Hematopoietic multipotent progenitor cell treated with erythropoietin and hydrocortisone succinate and interleukin-3 and kit ligand, for 4 days (in vitro differentiated cells): Measurements from ENCODE around the gene CWC27.

Experiments
- DNase-seq: peaks from one replicate; pipeline ENCODE4 v3.0.0-alpha.2; 2015

The CWC27 gene

DNA sequence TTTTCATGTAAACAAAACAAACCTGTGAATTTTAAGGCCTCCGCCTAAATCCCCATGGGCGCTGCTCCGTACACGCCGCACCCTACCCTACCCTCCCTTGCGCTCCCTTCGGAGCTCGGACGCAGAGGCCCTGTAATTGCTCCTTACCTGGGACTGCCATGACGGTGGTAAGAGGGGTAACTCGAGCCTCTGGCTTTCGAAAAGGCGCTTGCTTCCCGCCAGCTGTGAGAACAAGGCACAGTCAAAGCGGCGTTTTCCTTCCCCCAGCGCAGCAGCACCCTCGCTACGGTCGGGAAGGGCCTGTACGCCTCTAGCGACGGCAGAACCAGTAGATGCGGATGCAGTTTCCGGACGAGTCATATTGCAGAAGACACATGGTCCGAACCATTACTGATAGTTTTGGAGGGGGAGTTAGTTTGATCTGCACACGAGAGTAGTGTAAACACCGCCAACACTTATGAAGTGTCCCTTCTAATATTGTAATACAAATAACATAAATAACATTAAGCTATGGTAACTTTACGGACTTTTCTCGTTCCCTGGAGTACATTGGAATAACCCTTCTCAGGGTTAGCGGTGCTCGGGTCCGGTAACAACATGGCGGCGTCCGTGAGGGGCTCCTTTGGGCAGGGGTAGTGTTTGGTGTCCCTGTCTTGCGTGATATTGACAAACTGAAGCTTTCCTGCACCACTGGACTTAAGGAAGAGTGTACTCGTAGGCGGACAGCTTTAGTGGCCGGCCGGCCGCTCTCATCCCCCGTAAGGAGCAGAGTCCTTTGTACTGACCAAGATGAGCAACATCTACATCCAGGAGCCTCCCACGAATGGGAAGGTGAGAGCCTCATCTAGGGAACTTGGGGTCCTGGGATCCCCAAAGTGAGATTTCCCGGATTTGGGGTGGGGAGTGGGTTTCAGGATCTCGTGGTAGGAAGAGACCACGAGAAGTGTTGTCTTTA lies at the start of gene CWC27, which contains the start of gene SREK1IP1:
CWC27 (plus strand) TSS at position 573 of the 955 bp plus-strand sequence; CDS start at position 790, 217 bp downstream.
SREK1IP1 (minus strand) TSS at position 334 of the 955 bp plus-strand sequence; CDS start at position 160, 174 bp downstream.
- DNase-seq = peak; percentile 95

GRCh38 chr5:64722588-64722987 lies 46.1 kb upstream of the CWC27 start:
- no peak for DNase-seq

- no peak for DNase-seq
Observed at GRCh38 chr5:64727150-64727549, 41.6 kb upstream of the CWC27 start.

DNA sequence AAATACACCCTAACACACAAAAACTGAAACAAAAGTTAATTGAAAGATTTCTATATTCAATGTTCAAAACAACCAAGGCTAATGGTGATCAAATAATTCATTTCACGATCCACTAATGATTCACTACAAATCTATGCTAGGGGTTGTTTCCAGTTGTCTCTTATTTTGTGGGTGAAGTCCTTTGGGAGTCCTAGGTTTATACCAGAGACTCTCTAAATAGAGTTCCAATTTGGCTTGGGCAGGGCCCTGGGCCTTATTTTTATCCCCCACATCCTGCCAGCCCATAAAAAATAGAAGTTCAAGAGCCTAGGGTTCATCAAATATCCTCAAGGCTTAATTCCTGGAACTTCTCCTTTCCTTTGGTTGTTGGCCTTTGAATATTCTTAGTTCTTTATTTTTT lies 26.3 kb upstream of the CWC27 start:
- no peak for DNase-seq

- DNase-seq = no peak
Observed at GRCh38 chr5:64742821-64743220, 25.9 kb upstream of the CWC27 start.

DNA sequence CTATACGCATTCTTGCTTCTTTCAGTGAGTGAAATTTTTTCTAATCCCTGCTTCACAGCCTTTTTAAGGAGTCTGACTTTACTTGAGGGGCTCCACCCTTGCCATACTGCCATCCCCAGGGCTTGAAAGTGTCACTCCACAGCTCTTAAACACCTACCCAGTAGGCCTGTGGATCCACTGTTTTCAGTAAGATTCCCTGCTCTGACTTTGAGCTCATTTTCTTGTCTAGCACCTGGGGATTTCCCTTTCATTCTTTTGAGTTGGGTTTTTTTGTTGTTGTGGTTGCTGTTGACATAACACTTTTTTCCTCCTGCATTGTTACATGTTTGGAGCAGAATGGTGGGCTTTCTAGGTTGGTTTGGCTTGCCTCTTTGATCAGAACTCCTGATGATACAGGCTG lies 23.8 kb upstream of the CWC27 start:
- DNase-seq = no peak

GRCh38 chr5:64746446-64746845 lies 22.3 kb upstream of the CWC27 start:
- DNase-seq = no peak

DNA sequence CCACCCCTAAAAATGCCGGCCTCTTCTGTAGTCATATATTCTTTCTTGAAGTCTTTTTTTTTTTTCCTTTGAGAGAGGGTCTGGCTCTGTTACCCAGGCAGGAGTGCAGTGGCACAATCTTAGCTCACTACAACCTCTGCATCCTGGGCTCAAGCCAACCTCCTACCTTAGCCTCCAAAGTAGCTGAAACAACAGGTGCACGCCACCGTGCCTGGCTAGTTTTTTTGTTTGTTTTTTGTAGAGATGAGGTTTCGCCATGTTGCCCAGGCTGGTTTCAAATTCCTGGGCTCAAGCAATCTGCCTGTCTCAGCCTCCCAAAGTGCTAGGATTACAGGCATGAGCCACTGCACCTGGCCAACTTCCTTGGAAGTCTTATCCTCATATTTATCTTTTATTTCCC lies 19.3 kb upstream of the CWC27 start:
- no peak for DNase-seq

- DNase-seq = no peak
Observed at GRCh38 chr5:64754066-64754465, 14.7 kb upstream of the CWC27 start.

DNA sequence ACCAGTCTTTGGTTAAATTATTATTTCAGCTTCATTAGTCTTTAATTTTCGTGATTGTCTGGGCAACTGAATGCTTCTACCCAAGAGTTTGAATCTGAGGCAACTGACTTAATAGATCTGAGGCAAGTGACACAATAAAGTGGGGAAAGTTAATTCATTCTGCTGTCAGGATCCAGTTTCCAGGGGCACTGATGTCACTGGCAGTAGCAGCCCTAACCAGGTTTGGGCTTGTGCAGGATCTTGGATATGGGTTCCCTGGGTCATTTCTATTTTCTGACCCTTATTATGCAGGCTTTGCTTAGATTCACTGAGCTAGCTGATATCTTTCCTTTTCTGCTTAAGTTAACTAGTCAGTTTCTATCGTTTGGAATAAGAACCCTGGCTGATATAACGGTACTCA lies 9.8 kb upstream of the CWC27 start:
- DNase-seq = no peak

GRCh38 chr5:64759960-64760660 lies 8.6 kb upstream of the CWC27 start:
- peak; percentile 75 for DNase-seq

DNA sequence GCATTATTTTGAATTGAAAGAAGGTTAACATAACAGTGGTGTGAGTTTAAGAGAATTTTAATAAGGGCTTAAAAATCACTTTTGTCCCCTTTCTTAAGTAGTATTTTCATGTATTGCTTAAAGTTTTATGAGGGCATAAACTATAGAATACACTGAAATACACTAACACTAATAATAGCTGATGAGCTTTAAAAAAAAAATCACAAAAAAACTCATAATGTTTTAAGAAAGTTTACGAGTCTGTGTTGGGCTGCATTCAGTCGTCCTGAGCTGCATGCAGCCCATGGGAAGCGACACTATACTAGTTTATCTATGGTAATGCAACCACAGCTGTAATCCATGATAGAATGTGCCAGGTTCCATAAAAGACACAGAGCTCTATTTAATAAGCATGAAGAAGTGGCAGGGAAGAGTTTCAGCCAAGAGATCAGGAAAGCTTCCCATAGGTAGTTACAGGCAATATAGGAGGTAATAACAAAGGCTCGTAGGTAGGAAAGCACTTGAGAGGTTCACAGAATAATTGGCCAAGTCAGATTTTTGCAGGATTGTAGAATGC lies 4.7 kb upstream of the CWC27 start:
- DNase-seq = no peak

DNA sequence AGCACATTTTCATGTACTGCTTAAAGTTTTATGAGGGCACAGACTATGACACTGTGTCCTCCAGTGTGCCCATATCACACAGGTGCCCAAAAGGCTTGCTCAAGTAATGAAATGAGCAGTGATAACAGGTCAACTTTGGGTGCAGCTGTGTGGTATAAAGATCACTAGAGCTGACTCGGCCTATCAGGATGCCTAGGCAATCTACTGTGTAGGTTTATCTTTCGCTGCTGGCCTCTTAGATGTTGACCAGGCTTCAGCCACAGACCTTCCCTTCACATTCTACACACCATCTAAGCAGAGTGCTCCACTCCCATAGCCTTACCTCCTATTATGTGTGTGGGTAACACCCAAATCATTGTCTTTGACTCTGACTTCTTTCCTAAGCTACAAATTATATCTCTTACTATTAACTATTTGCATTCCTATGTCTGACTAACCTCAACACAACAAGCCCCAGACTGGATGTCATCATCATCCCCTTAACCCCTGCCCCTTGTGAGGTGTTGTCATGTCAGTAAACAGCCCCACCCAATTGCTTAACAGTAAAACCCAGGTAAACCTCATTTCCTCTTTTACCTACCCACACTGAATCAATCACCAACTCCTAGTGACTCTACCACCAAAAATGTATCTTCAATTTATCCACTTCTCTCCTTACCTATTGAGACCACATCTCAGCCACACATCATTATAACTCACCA lies 2.8 kb upstream of the CWC27 start:
- DNase-seq = no peak

DNA sequence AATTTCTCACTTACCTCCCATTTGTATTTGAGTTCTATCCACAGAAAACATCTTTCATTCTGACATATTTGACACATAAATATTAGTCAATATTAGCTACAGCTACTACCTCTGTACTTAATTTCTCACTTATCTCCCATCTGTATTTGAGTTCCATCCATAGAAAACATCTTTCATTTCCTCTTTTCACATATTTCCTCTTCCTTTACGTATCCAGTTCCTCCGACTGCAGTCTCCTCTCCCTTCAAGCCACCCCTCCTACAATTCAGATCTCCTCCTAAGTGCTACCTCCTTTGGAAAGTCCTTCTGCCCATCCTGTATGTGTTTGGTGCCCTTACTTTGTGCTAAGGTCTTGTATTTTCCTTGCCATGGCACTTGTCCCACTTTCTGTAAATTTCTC lies 1.8 kb upstream of the CWC27 start:
- no peak for DNase-seq

DNA sequence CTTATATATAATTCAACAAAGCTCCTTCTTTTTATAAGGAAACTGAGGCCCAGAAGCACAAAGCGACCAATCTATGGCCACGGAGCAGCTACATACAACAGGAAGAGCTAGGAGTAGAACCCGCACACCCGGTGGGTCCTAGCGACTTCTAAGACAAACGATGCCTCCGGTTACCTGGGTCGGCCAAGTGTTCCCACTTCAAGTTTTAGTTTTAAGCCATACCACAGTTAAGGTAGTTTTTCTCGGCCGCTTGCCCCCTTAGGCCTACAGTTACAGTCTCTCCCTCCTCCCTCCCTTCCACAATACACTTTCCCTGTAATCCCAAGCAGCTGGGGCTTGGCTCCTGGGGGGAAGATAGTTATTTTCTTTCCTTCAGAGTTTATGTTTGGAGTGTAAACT lies 772 bp upstream of the CWC27 start:
- DNase-seq = peak; percentile 48

GRCh38 chr5:64769855-64770254 lies 1.1 kb downstream of the CWC27 start:
- DNase-seq = no peak

DNA sequence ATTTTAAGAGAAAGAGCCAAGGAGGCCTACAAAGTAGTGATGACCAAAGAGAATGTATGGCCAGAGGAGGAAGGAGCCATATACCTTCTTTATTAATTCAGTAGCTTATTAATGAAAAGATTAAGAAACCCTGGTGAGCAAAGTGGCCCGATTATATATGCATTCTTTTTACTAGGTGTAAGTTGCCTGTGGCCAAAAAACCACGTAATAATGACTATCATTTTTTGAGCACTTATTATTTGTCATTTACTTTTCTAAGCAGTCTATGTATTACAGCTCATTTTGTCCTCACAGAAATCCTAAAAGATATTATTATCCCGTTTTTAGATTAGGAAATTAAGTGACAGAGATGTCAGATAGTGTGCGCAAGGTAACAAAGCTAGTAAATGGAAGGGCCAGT lies 3.0 kb downstream of the CWC27 start:
- no peak for DNase-seq

DNA sequence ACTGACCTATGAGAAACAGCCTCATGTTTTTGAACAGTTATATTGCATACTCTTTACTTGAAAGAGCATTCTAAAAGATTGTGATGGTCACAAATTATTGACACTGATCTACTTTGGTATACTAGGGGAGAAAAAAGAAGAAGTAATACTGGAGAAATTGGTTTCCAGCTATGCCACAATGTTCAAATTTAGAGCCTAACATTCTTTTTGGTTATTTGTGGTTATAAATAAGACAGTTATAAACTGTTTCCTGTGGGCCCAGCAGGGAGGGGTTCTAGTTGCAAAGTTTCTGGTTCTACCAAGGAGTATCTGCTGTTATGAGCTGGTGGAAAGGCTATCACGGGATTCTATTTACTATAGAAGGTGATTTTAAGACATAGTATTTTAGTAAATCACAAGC lies 4.8 kb downstream of the CWC27 start:
- peak; percentile 47 for DNase-seq

DNA sequence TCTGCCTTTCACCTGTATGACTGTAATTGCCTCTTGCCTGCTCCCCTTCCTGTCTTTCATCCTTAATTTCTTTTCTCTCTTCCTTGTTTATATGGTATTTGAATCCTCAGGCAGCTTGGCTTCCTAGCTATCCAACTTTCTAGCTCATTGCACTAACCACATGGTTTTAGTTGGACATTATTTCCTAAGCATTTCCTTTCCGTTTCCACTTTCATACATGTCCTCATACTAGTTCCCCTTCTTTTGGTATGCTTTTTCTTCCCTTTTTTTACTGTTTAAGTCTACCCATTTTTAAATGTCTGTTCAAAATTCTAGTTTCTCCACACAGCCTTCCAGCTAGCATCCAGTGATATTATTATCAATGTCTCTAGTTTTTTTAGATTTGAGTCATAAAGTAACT lies 6.6 kb downstream of the CWC27 start:
- peak; percentile 27 for DNase-seq

DNA sequence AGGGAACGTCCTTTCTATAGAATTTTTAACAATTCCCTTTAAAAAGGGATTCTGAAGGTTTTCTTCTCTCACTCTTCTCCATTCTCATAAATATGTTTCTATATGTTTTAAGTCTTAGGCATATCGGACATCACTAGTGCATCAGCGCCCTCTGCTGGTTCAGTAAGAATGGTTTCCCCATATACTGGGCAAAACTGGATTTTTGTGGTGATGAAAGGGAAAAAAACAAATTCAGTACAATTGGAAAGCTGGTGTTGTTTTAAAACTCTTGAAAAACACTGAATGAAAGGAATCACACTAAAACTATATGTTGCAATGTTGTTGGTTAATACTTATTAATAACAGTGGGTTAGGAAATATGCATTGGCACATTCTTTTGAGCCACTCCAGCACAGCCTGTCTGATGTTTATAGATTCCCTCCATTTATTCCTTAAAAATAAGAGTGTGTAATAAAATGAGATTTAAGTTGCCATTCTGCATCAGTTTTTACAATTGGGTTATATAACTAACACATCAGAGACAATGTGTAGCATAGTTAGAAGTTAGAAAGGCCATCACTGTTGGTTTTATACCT lies 15.8 kb downstream of the CWC27 start:
- peak; percentile 90 for DNase-seq

DNA sequence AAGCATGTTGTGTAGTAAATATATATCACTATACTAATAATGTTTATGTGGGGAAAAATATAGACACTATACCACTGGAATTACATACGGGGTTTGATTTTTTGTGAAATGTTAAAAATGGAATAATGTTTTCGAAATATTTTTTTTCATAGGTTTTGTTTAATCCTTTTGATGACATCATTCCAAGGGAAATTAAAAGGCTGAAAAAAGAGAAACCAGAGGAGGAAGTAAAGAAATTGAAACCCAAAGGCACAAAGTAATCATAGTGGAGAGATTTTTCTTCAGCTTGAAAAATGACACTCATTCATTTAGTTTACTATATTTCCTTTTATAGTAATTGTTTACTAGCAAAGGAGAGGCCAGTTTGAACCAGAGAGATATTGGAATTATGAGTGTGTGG lies 17.6 kb downstream of the CWC27 start:
- no peak for DNase-seq

- no peak for DNase-seq
Observed at GRCh38 chr5:64788156-64788555, 19.4 kb downstream of the CWC27 start.

GRCh38 chr5:64789457-64789856 lies 20.7 kb downstream of the CWC27 start:
- no peak for DNase-seq
